NOMO-1 treated with DMSO at 0.1 percent for 48 hours (cell line): ENCODE results near the gene NT5DC2.

Experiments
- DNase-seq: peaks from one replicate; lab custom pipeline; 2025; ENCODE audit not compliant: unreplicated experiment; lab: John Stamatoyannopoulos, UW

Gene NT5DC2

DNA sequence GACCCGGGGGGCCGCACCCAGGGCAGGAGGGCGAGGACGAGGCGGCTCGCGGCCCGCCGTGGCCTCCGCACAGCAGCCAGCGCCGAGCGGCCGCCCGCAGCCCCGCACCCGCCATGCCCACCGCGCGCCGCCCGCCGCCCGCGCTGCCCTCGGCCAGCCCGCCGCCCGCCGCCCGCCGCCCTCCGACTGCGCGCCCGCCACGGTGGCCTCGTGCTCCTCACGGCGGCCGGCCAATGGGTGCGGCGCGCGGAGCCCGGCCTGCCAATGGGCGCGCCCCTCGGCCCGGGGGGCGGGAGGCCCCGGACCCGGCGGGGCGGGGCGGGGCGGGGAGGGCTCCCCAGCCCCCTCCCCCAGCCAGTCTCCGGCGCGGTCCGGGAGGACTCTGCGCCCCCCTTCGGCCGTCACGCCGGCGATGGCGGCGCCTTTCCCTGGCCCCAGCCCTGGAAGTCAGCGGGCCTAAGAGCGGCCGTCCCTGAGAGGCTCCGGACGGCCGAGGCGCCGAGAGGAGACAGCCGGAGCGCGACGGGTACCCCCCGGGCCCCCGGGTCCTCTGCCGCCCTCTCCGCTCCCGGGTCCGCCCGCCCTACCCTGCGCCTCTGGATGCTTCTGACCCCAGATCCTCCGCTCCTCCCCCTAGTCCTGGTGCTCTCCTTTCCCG is at the start of gene NT5DC2:
Gene NT5DC2 (minus strand): TSS at position 235 of the 658 bp plus-strand sequence. CDS start 120 bp downstream, at position 115.
- peak; percentile 58 for DNase-seq

DNA sequence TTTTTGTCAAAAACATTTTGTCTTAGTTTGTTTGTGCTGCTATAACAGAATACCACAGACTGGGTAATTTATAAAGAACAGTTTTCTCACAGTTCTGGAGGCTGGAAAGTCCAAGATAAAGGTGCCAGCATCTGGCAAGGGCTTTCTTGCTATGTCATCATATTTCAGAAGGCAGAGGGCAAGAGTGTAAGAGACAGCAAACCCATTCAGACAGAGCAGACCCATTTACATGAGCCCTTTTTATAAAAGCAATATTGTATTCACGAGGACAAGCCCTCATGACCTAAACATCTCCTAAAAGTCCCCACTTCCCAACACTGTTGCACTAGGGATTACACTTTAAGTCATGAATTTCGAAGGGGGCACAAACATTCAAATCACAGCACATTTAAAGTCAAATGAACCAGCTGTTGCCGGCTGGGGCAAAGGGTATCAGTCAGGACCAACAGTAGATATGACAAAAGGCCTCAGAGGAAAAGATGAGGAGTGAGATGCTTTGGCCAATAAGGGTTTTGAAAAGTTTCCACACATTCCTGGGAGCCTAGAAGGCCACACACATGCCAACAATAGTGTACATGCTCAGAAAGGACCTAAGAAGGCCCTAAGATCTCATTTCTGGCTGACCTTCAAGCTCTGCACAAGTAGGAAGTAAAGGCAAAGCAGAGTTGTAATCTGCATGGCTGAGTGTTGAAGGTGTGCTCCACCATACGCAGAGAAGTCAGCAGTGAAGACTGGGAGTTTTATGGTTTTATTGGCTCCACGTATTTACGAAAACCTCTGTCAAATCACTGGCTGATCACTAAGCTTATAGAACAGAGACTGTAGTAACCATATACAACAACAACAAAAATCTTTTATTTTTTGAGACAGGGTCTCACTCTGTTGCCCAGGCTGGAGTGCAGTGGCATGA is 40.7 kb upstream of the NT5DC2 start:
- DNase-seq, result no peak

DNA sequence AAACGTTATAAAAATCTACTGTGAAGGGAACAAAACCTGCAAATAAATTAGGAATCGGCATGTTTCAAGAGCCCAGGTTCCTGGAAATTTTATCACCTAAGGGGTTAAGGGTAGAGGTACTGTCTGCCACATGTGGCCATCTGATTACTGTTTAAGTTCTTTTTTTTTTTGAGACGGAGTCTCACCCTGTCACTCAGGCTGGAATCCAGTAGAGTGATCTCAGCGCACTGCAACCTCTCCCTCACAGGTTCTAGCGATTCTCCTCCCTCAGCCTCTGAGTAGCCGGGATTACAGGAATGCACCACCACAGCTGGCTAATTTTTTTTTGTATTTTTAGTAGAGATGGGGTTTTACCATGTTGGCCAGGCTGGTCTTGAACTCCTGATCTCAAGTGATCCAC is 38.6 kb upstream of the NT5DC2 start:
- no peak for DNase-seq

DNA sequence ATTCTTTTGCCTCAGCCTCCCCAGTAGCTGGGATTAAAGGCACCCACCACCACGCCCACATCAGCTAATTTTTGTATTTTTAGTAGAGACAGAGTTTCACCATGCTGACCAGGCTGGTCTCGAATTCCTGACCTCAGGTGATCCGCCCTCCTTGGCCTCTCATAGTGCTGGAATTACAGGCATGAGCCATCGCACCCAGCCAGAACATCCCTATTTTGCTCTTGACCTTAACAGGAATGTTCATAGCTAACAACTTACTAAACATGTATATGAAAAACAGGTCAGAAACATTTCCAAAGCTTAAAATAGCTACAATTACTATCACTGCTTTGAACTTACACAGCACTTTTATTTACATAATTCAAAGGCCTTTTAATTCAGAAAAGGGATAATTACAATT is 36.4 kb upstream of the NT5DC2 start:
- DNase-seq, result no peak

DNA sequence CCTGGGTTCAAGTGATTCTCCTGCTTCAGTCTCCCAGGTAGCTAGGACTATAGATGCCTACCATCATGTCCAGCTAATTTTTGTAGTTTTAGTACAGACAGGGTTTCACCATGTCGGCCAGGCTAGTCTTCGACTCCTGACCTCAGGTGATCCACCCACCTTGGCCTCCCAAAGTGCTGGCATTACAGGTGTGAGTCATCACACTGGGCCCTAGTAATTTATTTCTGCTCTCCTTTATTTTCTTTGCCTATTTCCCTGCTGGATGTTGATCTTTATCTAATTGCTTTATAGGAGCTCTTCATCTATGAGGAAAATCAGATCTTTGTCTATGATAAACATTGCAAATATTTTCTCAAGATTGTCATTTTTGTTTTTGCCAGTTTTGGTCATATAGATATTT is 34.4 kb upstream of the NT5DC2 start:
- no peak for DNase-seq

DNA sequence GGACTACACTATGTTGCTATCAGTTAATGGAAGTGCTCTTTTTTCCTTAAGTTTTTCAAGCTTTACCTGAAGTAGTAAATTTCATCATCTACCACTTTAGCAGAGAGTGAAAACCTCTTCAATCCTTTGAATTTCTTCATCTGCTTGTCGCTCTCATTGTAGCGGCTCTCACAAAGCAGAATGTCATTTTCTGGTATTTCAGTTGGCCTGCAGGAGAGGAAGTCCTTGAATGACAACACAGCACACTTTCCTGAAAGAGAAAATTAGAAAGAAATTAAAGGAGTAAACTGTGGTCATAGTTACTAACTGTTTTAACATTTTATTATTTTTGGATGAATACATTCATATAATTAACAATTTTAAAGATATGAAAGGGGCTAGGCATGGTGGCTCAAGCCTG is 30.3 kb upstream of the NT5DC2 start:
- DNase-seq, result no peak

DNA sequence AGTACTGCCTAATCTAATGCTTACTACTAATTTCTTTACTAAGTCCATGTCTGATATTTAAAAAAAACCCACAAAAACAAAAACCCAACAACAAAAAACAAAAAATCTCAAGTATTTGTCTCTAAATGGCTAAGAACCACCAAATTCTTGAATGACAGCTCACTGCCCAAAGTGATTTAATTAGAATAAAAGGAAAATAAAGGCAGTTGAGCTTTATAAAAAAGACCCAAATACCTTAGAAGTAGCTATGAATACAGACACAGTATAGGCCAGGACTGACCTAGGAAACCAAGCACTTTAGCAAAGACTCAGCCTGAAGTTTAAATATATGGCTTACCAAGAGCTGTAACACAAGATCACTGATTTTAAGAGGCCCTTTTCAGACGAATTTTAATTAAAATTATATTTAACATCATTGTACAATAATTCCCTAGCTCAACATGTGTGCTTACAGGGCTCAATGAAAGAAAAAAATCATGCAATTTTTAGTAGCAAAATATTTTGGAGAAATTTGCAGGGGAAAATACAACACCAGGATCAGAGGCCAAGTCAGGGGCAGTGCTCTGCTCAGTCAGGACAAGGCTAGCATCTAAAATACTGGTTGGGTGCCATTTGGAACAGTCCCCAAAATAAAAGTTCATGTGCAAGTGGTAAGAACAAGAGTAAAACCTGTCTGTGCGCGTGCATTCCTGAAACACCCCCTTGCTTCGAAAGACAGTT is 27.5 kb upstream of the NT5DC2 start:
- DNase-seq, result no peak

DNA sequence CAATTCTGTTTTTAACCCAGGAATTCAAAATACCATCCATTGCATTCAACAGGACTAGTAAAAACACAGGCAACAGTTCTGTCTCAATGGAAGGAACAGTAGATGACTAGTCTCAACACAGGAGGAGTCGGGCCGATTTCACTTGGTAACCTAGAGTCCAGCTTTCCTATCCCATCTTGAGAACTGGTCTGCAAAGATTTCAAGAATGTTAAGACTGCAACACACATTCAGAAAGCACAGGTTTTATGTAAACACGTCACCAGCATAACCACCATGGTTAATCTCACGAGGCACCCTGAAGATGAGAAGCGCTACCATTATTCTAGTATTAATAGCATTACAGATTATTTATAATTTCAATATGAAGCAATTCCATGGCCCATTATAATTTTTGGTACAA is 24.8 kb upstream of the NT5DC2 start:
- DNase-seq, result no peak

DNA sequence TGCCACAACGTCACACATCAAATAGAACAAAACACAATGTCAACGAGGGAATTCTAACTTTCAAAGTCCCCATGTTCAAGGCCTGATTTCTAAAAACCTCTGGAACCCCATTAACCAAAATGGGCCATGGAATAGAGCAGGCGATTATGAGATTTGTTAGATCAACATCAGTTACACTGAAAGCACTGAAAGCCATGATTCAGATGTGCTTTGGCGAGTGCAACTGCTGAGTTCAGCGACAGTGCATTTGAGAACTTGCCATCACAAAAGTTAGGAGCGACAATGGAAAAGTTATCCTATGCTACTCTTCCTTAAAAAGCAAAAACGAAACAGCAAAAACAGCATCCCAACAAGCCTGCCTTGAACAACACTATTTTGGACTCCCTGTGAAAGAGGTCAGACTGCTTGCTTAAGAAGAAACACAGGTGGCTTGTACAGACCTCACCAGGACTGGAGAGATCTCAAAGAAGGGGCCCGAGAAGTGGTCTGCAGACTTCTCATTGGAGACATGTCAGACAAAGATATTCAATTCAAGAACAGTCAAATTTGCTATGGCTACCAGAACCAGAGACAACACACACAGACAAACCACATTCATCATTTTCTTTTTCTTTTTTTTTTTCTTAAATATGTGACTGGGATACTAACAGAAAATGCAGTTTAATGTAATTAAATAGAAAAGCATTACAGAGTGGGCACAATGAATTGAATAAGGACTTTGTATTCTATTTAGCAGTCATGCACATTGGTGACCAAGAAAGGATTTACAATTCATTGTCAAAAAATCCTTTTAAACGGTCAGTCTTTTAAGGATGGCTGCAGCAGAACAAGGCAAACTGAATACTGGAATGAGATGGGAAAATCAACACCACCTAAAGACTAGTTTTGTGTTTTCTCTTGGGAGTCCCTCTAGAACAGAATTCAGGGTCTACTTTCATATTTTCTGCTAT is 23.6 kb upstream of the NT5DC2 start:
- no peak for DNase-seq

DNA sequence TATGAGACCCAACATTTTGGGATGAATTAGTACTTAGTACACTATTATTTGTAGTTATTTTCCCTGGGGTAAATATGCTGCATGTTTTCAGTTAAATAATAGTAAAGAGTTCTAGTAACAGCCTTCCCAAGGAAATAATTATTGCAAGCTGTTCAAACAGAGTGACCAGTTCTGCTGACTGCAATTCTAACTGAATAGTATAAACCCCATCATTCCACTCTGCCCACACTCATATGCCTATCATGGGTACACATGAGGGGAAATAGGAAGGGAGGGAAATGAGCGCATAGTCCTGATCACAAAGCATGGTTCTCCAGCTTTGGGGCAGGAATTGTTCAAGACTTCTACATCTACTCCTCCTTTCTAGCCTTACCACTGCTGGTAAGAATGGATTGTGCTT is 21.4 kb upstream of the NT5DC2 start:
- DNase-seq, result no peak

DNA sequence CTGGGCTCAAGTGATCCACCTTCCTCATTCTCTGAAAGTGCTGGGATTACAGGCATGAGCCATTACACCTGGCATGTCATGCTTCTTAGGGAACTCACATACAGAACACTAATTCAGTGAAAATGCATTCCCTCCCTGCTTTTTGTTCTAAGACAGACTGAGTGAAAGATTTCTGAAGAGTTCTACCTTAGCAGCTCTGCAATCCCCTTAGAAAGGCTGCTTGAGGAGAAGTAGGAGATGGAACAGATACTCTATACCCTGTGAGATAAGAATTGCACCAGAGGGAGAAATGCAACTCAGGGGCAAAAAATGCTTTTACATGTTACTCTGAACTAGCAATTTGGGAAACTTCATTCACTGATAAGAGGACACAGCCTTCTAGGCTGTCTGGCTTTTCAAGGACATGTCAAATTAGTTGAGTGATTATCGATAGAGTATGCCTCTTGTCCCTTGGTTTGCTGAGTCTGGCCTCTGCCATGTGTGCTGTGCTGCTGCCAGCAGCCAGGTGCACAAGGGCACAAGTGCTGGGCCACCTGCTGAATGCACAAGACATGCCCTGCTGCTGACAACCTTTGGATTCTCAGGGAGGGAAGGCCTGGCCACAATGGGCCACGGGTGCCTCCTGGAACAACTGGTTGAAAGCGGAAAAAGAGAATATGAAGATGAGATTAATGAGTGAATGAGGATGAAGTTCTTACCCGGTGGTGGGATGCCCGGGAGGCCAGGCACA is 20.5 kb upstream of the NT5DC2 start:
- no peak for DNase-seq

DNA sequence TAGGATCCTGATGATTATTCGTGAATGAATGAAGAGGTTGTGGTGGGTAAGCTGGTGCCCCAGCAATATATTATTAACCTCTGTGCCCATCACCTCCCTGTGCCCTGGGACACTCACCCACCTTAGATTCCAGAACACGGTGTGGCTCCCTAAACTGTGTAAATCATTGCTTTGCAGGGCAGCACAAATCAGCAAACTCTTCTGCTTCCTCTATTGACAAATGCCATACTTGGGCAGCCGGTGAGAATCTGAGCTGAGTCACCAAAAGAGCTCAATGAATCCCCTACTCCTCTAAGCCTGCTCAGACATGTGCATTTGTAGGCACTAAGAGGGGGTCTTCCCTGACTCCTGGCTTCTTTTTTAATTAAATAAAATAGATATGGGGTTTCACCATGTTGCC is 18.4 kb upstream of the NT5DC2 start:
- DNase-seq, result no peak

DNA sequence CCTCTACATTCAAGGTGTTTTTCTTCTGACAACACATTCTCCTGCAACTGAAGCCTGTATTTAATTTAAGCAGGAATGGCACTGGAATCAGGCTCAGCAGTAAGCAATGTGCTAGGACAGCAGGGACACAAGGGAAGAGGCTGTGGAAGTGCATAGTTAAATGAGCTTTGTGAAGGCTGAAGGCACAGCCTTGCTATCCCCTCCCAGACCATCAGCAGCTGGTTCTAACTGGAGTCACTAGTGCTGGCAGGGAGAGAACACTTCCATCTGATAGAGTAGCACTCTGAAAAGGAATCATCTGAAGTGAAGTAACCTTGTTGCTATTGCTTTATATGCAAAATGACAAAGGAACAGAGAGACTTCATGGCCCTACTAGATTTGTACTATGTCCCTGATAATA is 17.5 kb upstream of the NT5DC2 start:
- DNase-seq, result no peak

DNA sequence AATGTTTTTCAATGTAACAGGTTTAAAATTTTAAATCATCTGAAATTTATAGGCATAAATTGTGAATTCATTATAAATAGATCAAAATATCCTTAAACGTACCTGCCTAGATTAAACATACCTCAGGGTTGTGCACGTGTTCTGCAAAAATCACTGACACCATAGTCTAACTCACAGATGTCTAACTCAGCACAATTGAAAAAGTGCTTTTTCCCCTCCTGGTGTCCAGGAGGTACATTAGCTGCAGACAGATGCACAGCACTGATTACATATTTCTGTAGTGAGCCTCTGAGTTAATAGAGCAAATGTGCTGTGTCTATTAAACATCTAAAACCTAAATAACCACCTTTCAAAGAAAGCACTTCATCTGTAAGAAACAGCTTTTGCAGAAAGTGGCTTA is 13.5 kb upstream of the NT5DC2 start:
- no peak for DNase-seq

DNA sequence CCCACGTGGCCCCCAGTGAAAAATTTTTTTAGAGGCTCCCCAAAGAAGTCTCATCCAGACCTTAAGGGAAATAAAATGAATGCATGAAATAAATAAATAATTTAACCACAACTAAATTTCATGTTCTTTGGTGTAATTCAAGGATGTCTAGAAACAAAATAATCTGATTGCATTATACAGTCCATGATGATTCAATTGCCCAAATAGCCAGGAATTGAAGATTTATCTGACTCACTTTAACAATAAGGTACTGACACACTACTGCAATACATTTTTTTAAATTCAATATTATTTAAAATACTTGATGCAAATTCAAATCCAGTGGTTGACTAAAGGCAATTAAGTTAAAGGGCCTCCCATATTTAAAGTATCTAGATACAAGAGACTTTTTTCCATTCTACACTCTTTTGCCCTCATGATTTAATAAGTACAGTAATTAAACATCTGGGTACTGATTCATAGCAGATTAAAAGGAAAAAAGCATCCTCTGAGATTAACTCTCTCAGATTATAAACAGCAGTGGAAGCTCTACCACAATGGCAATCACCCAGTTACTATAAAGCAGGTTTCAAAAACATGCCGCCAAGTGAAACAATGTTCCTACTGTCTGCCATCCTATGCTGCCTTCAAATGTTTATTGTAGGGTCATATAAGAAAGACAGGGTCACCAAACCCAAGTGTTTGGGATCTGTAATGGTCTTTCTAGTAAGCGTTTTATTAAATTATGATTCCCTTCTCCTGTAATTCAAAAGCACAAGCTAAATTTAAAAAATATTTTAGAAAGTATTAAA is 12.6 kb upstream of the NT5DC2 start:
- DNase-seq, result no peak

DNA sequence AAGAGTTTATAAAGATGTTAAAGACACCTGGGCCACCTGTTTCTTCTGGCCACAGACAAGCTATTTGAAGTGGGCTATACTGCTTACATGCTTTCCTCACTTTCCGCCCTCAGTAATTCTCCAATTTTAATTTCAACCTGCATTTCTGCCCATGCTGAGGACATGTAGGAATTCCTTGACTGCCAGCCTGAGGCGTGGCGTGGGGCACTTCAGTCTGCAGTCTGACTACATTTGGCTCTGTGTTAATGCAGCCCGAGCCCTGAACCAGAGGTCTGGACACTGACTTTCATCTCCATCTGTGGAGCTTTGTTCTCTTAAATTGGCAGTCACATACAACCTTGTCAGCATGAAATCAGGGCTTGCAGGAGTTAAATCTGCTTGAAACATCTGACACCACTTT is 11.3 kb upstream of the NT5DC2 start:
- no peak for DNase-seq

DNA sequence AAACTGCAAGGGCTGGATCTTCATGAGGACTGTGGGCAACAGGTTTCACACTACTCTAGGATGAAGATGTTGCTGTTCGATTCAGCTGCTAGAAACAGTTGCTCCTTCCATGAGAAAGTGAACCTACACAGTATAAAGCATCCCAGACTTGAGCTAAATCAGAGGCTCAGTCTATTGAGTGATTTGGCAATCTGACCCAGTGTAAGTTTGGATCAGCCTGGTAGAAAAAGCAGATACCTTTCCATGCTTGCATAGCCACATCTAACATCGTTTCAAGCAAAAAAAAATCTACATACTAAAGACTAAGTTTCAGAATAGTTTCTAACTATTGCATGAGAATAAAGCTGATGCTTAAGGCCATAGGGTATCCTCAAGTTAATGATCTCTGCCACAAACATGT is 7.4 kb upstream of the NT5DC2 start:
- DNase-seq, result no peak

DNA sequence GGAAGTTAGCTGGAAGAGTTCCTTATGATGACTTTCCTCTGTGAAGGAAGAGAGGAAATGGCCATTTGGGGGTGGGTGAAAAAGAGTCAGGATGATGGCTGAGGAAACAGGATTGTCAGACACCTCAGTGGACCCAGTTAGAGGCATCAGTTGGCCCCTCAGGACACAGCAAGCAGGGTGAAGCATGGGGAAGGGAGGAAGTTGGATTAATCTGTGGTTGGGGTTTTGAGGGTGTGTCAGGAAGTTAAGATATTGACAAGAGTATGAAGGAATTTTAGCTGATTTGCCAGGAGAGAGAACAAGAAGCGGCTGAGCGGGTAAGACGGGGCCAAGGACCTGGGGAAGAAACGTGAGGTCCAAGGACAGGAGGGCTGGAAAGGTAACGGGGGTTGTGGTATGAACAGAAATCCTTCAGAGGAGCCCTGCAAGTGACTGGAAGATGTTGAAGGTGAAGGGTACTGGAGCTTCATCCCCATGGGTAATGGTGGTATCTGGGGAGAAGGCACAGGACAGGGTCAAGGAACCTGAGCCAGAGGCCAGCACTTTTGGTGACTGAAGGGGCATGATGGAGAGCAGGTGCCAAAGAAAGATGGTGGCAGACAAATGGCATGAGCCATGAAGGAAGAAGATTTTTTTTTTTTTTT is 5.5 kb upstream of the NT5DC2 start:
- peak; percentile 20 for DNase-seq
